HG03460 (cell line): ENCODE measurements around the gene DOCK10.
"Not testable (repeated sequence)": the region's sequence is repeated elsewhere in the genome, so short reads cannot be mapped to it uniquely, and the experiment has no call there.

Experiments
- ATAC-seq: cut with Tn5 transposase; IDR thresholded peaks from one replicate; pipeline ENCODE4 v1.9.1; 2021; ENCODE audit not compliant: unreplicated experiment

Gene DOCK10

GRCh38 chr2:224951723-224952481 is 90.4 kb downstream of the DOCK10 start:
- peak; percentile 29 for ATAC-seq

- no peak for ATAC-seq
Measured at GRCh38 chr2:224948859-224949258, 93.4 kb downstream of the DOCK10 start.

DNA sequence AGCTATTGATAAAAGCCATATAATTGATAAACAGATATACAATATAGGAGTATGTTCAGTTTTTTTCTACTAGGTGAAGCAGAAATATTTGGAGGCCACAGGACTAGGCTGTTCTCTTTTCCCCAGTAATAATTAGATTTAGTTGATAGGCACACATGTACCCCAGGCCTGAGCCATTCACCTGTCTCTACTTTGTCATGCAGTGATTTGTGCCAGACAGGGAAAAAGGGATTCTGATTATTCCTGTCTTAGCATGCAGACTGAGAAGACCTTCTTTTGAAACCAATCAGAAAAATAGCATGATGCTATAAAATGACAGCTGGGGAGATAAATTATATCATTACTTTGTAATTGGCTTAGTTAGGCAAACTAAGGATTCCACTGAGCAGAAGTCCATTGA is 94.3 kb downstream of the DOCK10 start:
- ATAC-seq = no peak

GRCh38 chr2:224947566-224947965 is 94.7 kb downstream of the DOCK10 start:
- no peak for ATAC-seq

- ATAC-seq = peak; percentile 70
Measured at GRCh38 chr2:224946895-224947294, 95.4 kb downstream of the DOCK10 start.

- ATAC-seq = no peak
Measured at GRCh38 chr2:224944707-224945547, 97.3 kb downstream of the DOCK10 start.

GRCh38 chr2:224943601-224944041 is 98.6 kb downstream of the DOCK10 start:
- ATAC-seq = not testable (repeated sequence)

DNA sequence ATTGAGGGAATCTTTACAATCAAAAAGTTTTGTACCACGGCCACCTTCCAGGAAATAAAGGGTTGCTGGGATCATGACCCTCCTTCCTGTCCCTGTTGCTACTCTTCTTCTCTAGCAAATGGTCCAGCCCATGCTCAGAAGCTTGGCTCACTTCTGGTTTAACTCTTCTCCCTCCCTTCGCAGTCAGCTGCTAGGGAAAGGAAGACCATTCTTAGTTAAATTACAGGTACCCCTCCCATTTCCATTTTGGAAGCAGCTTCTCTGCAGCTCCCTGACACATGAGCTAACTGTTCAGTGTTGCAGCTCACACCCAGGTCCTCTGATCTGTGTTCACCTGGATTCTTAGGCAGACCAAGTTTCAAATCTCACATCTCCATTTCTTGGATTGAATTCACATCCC is 100.3 kb downstream of the DOCK10 start:
- ATAC-seq = no peak

DNA sequence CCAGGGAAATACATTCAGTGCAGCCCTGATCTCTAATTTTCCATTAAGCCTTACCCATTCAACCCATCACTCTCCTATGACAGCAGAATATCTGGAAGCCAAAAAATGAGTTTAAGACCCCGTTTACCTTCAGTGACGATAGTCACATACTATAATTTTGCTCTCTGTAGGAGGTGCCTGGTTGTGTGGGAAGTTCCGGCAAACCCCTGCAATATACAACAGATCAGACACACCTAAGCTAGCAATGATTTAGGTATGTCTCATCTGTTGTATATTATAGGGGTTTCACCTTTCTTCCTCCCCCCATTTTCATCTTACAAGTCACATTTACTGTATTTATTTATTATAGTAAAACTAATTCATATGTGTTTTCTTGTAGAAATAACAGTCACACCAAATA is 101.7 kb downstream of the DOCK10 start:
- ATAC-seq = no peak

- ATAC-seq = peak; percentile 49
Measured at GRCh38 chr2:224938651-224939182, 103.6 kb downstream of the DOCK10 start.

GRCh38 chr2:224937887-224938286 is 104.4 kb downstream of the DOCK10 start:
- ATAC-seq = peak; percentile 89

- no peak for ATAC-seq
Measured at GRCh38 chr2:224934526-224935188, 107.6 kb downstream of the DOCK10 start.

DNA sequence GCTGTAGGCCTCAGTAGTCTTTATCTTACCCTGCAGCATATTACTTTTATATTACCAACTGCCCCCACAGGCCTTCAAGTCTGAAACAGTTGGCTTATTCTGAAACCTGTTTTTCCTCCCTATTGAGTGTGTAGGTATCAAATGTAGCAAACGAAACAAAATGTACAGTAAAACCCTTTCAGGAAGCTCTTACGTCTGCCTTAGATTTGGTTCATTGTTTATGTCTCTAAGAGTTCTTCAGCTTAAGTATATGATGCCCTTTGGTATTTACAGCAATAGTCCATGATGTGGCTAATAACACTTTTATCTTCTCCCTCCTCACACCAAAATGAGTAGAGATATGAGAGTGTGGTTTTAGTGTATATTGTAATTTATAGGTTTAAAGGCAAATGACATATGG is 108.8 kb downstream of the DOCK10 start:
- ATAC-seq = no peak

- no peak for ATAC-seq
Measured at GRCh38 chr2:224932522-224932921, 109.7 kb downstream of the DOCK10 start.

DNA sequence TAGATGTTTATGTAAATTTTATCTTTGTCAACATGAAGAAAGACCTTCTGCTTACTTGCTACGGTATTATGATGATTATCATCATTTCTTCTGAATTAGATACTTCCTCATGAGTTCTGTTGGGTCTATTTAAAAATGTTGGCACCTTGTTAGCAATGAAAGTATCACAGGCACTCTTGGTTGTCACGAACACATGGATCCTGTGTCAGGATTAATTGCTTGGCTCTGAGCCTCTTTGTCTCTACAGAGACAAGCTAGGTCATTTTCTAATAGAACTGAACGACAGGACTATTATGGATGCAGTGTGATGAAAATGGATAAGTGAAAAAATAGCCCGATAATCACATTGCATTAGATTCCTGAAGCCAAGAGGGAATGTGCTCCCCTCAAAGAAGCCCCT is 110.3 kb downstream of the DOCK10 start:
- ATAC-seq = no peak

DNA sequence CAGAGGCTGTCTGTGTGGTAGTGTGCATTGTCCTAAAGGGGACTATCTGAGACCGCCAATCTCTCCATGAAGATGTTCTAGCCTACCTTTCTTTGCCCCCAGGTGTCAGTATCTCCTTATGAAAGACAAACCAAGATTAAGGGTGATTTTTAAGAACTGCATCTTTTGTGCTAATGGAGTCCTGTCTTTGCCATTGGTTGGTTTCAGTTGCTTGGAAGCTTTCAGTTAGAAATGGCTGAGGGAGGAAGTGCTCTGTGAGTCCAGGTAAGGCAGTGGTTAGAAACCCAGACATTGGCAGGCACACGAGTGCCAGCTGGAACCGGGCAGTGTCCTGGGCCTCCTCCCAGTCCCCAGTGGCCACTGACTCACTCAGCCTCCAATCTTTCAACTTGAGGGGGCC is 111.3 kb downstream of the DOCK10 start:
- no peak for ATAC-seq

DNA sequence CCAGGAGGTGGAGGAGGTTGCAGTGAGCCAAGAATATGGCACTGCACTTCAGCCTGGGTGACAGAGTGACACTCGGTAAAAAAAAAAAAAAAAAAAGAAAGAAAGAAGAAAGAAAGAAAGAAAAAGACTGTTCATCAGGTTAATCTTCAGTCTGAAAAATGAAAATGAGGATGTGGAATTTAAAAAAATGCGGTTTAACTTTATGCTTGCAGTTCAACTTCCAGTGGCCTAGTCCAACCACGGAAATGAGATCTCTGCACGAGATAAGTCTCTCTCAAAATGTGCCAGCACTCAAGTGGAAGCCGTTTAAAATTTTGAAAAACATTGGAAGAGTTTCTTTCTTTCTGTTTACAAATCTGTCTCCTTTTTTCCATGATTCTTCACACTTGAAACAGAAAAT is 112.1 kb downstream of the DOCK10 start:
- no peak for ATAC-seq

DNA sequence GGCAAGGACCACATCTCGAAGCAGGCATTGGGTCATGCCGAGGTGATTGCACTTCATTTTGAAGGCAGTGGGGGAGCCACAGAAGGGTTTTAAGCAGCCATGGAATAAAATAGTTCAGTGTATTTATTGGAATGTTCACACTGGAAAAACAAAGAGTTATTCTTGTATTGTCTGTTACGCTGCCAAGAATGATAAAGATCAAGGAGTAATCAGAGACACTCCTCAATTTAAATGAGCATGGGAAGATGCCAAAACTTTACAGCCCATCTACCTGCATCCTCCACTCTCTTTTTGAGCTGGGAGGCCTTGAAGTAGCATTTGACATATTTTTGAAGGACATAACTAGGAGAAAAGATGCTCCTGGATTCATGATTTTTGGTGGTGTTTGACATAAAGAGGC is 112.8 kb downstream of the DOCK10 start:
- no peak for ATAC-seq

- no peak for ATAC-seq
Measured at GRCh38 chr2:224927646-224928173, 114.6 kb downstream of the DOCK10 start.

DNA sequence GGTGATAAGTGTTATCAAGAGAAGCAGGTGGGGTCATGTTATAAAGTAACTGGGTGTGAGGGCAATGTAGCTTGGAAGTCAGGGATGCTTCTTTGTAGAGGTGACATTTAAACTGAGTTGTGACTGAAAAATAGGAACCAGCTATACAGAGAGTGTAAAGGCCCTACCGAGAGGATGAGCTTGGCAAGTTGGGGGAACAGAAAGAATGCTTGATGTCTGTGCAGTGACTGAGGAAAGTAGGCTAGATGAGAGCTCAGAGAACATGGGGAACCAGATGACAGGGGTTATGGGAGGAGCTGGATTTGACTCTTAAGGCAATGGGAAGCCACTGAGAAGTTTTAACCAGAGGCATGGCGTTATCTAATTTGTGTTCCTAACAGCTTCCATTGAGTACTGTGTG is 115.3 kb downstream of the DOCK10 start:
- no peak for ATAC-seq

DNA sequence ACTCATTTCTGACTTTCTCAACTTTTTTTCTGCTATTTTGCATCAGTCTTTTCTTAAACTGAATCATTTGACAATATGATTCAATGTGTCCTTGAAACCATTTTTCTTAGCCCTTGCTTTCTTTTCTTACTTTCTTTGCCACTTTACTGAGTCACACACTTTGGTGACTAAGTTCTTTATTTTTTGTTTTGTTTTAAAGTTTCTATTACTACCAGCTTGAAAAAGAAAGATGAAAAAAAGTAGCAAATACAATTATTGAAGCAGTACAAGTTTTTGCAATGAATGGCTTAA is 116.5 kb downstream of the DOCK10 start:
- ATAC-seq = no peak
